OCI-LY7 (cell line): Measurements from ENCODE around the gene RRP15. TPM values are rescaled to one million over a fixed set of nuclear protein-coding genes. Genes with fewer than 3 reads are reported as not detected.

Experiments used
- BruUV-seq: library from RNA; stranded (reverse); fragments of 400-500 nt; replicated peaks from 2 replicates; lab custom pipeline; 2021; lab: Mats Ljungman, UMichigan
- CTCF ChIA-PET: fragments of 300-600 bp; sonication (Branson Sonifier 250); formaldehyde crosslinking; loops from one replicate; lab custom pipeline; 2022; ENCODE audit warnings: antibody characterized with exemption; ENCODE audit not compliant: unreplicated experiment; lab: Charles Lee
- POLR2A ChIA-PET: fragments of 300-600 bp; sonication (Branson Sonifier 250); formaldehyde crosslinking; loops from one replicate; lab custom pipeline; 2022; ENCODE audit warnings: antibody characterized with exemption; lab: Charles Lee
- DNase-seq: peaks from one replicate; pipeline ENCODE4 v3.0.0-alpha.2; 2015; ENCODE audit warnings: low spot score
- H2AFZ ChIP-seq: fragments of 200-600 bp; sonication (generic), shearing (Covaris generic); 2 replicates; pipeline ENCODE4 v1.6.1; 2014; ENCODE audit warnings: mild to moderate bottlenecking, antibody characterized with exemption, low read length, moderate library complexity
- H3K27ac ChIP-seq: fragments of 200-600 bp; sonication (generic); 2 replicates; pipeline ENCODE4 v1.5.1; 2014; ENCODE audit warnings: mixed run types, low read depth, mild to moderate bottlenecking, moderate library complexity, low read length, inconsistent platforms; ENCODE audit not compliant: poor library complexity, severe bottlenecking
- H3K36me3 ChIP-seq: fragments of 200-600 bp; sonication (generic); 2 replicates; pipeline ENCODE4 v1.6.1; 2014; ENCODE audit warnings: mild to moderate bottlenecking, antibody characterized with exemption, low read length, moderate library complexity, mixed read lengths; ENCODE audit not compliant: insufficient read depth
- H3K4me1 ChIP-seq: fragments of 200-600 bp; sonication (generic); 2 replicates; pipeline ENCODE4 v1.5.1; 2014; ENCODE audit warnings: mild to moderate bottlenecking, low read length; ENCODE audit not compliant: insufficient read depth, poor library complexity, severe bottlenecking
- H3K4me2 ChIP-seq: fragments of 200-600 bp; sonication (generic); 2 replicates; pipeline ENCODE4 v1.6.1; 2014; ENCODE audit warnings: mild to moderate bottlenecking, low read length
- H3K4me3 ChIP-seq: fragments of 200-600 bp; sonication (generic); 2 replicates; pipeline ENCODE4 v1.5.1; 2014; ENCODE audit warnings: mild to moderate bottlenecking, low read depth, low read length; ENCODE audit not compliant: poor library complexity, severe bottlenecking
- H3K79me2 ChIP-seq: fragments of 200-600 bp; sonication (generic); 2 replicates; pipeline ENCODE4 v1.6.1; 2016; ENCODE audit warnings: low read depth, mild to moderate bottlenecking, low read length, moderate library complexity, mixed read lengths; ENCODE audit not compliant: insufficient read depth
- H3K9me2 ChIP-seq: fragments of 200-600 bp; sonication (generic); 2 replicates; pipeline ENCODE4 v1.6.1; 2016; ENCODE audit warnings: mild to moderate bottlenecking, low read length, mixed read lengths; ENCODE audit not compliant: insufficient read depth
- H3K9me3 ChIP-seq: fragments of 200-600 bp; sonication (generic); 2 replicates; pipeline ENCODE4 v1.6.1; 2014; ENCODE audit warnings: mild to moderate bottlenecking, mixed run types, low read length, mixed read lengths
- H4K20me1 ChIP-seq: fragments of 200-600 bp; sonication (generic); 2 replicates; pipeline ENCODE4 v1.6.1; 2014; ENCODE audit warnings: mild to moderate bottlenecking, antibody characterized with exemption, low read length, moderate library complexity, mixed read lengths; ENCODE audit not compliant: insufficient read depth
- CTCF ChIP-seq: fragments of 200-600 bp; sonication (generic); conservative IDR thresholded peaks from 2 replicates; pipeline ENCODE4 v1.5.1; 2014; ENCODE audit warnings: mild to moderate bottlenecking, antibody characterized with exemption, low read length, moderate library complexity, mixed read lengths
- EZH2phosphoT487 ChIP-seq: fragments of 200-600 bp; sonication (generic); IDR thresholded peaks from 2 replicates; pipeline ENCODE4 v1.6.1; 2018; ENCODE audit warnings: low read depth, borderline replicate concordance, mild to moderate bottlenecking, mixed run types, antibody characterized with exemption, low read length, moderate library complexity, mixed read lengths
- intact Hi-C: fragments of 100-400 bp; cut with micrococcal nuclease; formaldehyde crosslinking; loops from one replicate; pipeline ENCODE4 v1.10.0; 2022; ENCODE audit not compliant: unreplicated experiment
- total RNA-seq, 2 experiments: library from RNA; depleted of rRNA in 1 of 2; stranded (reverse); fragments of >200 nt in 1 of 2; shearing (Covaris generic) in 1 of 2; gene quantifications; 2 replicates each; pipeline ENCODE4 v1.2.3, GENCODE V29; 2014 to 2022

The RRP15 gene
- total RNA-seq, 2 experiments from 2014 or later, result 7.2 to 21.9 TPM

GRCh38 chr1:218262259-218262658 lies 22.8 kb upstream of the RRP15 start:
- no peaks in the 10 kb centered on the region for H3K9me3 ChIP-seq
- H4K20me1 ChIP-seq, result no peaks in the 10 kb centered on the region
- intact Hi-C loops, result no loop called here
- H3K27ac ChIP-seq, result no peak overlapping the region
- no peak overlapping the region for H3K4me2 ChIP-seq
- ChIA-PET CTCF (no interaction called here), POLR2A (no interaction called here)
- no peak overlapping the region for H2AFZ ChIP-seq
- H3K9me2 ChIP-seq, result no peaks in the 10 kb centered on the region
- DNase-seq, result no peak
- no peaks in the 10 kb centered on the region for H3K4me1 ChIP-seq
- no TSS peak for BruUV-seq
- no peak overlapping the region for H3K4me3 ChIP-seq
- H3K79me2 ChIP-seq, result no peaks in the 10 kb centered on the region
- H3K36me3 ChIP-seq, result no peaks in the 10 kb centered on the region
- TF ChIP-seq EZH2phosphoT487, result no peak
- no peak for TF ChIP-seq CTCF

GRCh38 chr1:218266356-218266755 lies 18.7 kb upstream of the RRP15 start:
- no TSS peak for BruUV-seq
- intact Hi-C loops, result no loop called here
- POLR2A ChIA-PET, result no interaction called here
- no peaks in the 10 kb centered on the region for H3K9me2 ChIP-seq
- H3K4me3 ChIP-seq, result no peak overlapping the region
- DNase-seq, result no peak
- no peaks in the 10 kb centered on the region for H3K4me1 ChIP-seq
- no peak overlapping the region for H2AFZ ChIP-seq
- H3K27ac ChIP-seq, result no peak overlapping the region
- no peaks in the 10 kb centered on the region for H4K20me1 ChIP-seq
- H3K9me3 ChIP-seq, result no peaks in the 10 kb centered on the region
- H3K4me2 ChIP-seq, result no peak overlapping the region
- no peaks in the 10 kb centered on the region for H3K36me3 ChIP-seq
- CTCF ChIA-PET, result no interaction called here
- H3K79me2 ChIP-seq, result no peaks in the 10 kb centered on the region
- TF ChIP-seq EZH2phosphoT487 (no peak), CTCF (no peak)

GRCh38 chr1:218272366-218272765 lies 12.7 kb upstream of the RRP15 start:
- TF ChIP-seq CTCF, result no peak
- TF ChIP-seq EZH2phosphoT487, result no peak
- Histone ChIP-seq H3K36me3 (no peaks in the 10 kb centered on the region), H3K4me1 (no peaks in the 10 kb centered on the region), H3K4me3 (no peak overlapping the region), H3K9me2 (no peaks in the 10 kb centered on the region), H2AFZ (no peak overlapping the region), H3K4me2 (no peak overlapping the region), H3K79me2 (no peaks in the 10 kb centered on the region), H4K20me1 (no peaks in the 10 kb centered on the region), H3K27ac (no peak overlapping the region), H3K9me3 (no peaks in the 10 kb centered on the region)
- BruUV-seq, result no TSS peak
- DNase-seq, result no peak
- CTCF ChIA-PET, result no interaction called here
- intact Hi-C loops, result no loop called here
- POLR2A ChIA-PET, result interaction anchor here (0.5 kb wide), 1 partner anchor 28 kb away, joined by 3 read pairs; no protein-coding TSS in a partner anchor
